Gastroesophageal sphincter (tissue), 4 donors: ENCODE results near the gene LOXHD1. TPM values are rescaled to one million over a fixed set of nuclear protein-coding genes. Genes with fewer than 3 reads are reported as not detected.

Experiments used
- ATAC-seq: fragments of 150-250 bp; one replicate; pipeline ENCODE4 v1.9.1; 2016; ENCODE audit warnings: mild to moderate bottlenecking, moderate library complexity
- H3K27ac ChIP-seq, 4 donors: fragments of 200-600 bp; sonication (generic) in 3 of 4; 1 replicate in 3 of 4; 2 replicates in 1 of 4; pipeline ENCODE4 v1.5.1; 2016 to 2019
- H3K27me3 ChIP-seq: fragments of 200-600 bp; sonication (generic); one replicate; pipeline ENCODE4 v1.5.1; 2019
- H3K36me3 ChIP-seq, 2 donors: fragments of 200-600 bp; sonication (generic); one replicate each; pipeline ENCODE4 v1.5.1; 2019; ENCODE audit warnings: control low read depth in 1 of 2
- H3K4me1 ChIP-seq, 3 donors: fragments of 200-600 bp; sonication (generic); 1 replicate in 2 of 3; 2 replicates in 1 of 3; pipeline ENCODE4 v1.5.1; 2016 to 2019; ENCODE audit warnings: control low read depth in 2 of 3
- H3K4me3 ChIP-seq, 2 donors: fragments of 200-600 bp; sonication (generic); one replicate each; pipeline ENCODE4 v1.5.1; 2019; ENCODE audit warnings: mild to moderate bottlenecking in 1 of 2, moderate library complexity in 1 of 2
- H3K9me3 ChIP-seq, 3 donors: fragments of 200-600 bp; sonication (generic); one replicate each; pipeline ENCODE4 v1.5.1; 2017 to 2019; ENCODE audit warnings: control low read depth in 2 of 3
- EP300 ChIP-seq: sonication (generic); formaldehyde crosslinking; IDR thresholded peaks from one replicate; pipeline ENCODE4 v1.6.1; 2017; ENCODE audit warnings: antibody characterized with exemption, mild to moderate bottlenecking
- POLR2A ChIP-seq, 2 donors: fragments of 450-650 bp; IDR thresholded peaks; one replicate each; pipeline ENCODE4 v1.6.1; 2017; ENCODE audit warnings: antibody characterized with exemption in 2 of 2, mild to moderate bottlenecking in 2 of 2, moderate library complexity in 1 of 2
- POLR2AphosphoS5 ChIP-seq: sonication (generic); formaldehyde crosslinking; IDR thresholded peaks from one replicate; pipeline ENCODE4 v1.6.1; 2017; ENCODE audit warnings: antibody characterized with exemption
- WGBS, 2 donors: methylation state at CpG; one replicate each; pipeline ENCODE4 v1.1.5; 2018; ENCODE audit warnings: low coverage in 1 of 2; 5-methylcytosine and 5-hydroxymethylcytosine counted together
- total RNA-seq, 4 donors: library from RNA; depleted of rRNA; stranded (reverse); fragments of >200 nt; gene quantifications; one replicate each; pipeline ENCODE4 v1.1.0, GENCODE V29; 2016
- TF ChIP-seq, protein P1 (sequence below), 4 experiments: fragments of 200-600 bp in 2 of 4; fragments of 450-650 bp in 2 of 4; sonication (generic) in 1 of 4; IDR thresholded peaks; one replicate each; pipeline ENCODE4 v1.5.1; 2017 to 2019; ENCODE audit warnings: antibody characterized with exemption in 4 of 4, mild to moderate bottlenecking in 2 of 4, moderate library complexity in 2 of 4

LOXHD1 gene
- total RNA-seq, 4 donors from 2014 or later = 0.15 to 0.27 TPM; not detected in 2

DNA sequence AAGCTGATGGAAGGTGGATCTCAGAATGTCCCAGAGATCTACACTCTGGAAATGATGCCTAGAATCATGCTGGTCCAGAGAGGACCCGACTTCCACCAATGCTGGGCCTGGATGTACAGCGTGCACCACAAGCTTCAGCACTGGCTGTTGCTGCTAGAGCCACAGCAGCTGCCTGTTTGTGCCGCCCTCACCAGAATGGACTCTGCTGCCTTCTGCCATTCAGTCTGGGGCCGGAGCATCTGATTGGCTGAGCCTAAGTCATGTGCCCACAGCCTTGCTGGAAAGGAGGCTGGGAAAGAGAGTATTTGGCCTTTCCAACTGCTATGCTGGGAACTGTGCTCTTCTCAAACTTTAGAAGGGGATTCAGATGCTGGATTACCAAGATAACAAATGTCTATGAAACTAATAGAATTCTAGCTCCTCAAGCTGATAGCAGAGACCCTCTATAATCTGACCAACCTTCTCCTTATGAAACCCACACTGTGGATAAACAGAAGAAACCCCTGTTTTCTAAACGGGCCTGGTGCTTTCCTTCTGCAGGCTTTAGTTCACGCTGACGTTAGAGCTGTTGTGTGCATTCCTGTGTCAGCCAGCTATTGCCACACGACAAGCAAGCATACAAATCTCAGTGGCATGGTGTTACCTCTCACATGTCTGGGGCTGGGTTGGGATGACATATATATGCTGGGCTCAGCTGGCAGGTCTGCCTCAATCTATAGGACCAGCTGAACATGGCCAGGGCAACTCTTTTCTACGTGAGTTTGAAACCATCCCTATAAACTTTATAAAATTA is 4.1 kb upstream of the LOXHD1 start:
- no peaks in the 10 kb centered on the region for H3K9me3 ChIP-seq
- no peak overlapping the region for H3K4me3 ChIP-seq
- WGBS, 2 donors = 60 to 90% methylated on average over 1 of the region's 9 CpGs
- TF ChIP-seq, protein P1, sequence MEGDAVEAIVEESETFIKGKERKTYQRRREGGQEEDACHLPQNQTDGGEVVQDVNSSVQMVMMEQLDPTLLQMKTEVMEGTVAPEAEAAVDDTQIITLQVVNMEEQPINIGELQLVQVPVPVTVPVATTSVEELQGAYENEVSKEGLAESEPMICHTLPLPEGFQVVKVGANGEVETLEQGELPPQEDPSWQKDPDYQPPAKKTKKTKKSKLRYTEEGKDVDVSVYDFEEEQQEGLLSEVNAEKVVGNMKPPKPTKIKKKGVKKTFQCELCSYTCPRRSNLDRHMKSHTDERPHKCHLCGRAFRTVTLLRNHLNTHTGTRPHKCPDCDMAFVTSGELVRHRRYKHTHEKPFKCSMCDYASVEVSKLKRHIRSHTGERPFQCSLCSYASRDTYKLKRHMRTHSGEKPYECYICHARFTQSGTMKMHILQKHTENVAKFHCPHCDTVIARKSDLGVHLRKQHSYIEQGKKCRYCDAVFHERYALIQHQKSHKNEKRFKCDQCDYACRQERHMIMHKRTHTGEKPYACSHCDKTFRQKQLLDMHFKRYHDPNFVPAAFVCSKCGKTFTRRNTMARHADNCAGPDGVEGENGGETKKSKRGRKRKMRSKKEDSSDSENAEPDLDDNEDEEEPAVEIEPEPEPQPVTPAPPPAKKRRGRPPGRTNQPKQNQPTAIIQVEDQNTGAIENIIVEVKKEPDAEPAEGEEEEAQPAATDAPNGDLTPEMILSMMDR (IDR thresholded peaks at IDR 0.05) = no peak
- TF ChIP-seq POLR2AphosphoS5 (no peak), POLR2A (IDR thresholded peaks at IDR 0.05) (no peak), EP300 (no peak)
- no peak for ATAC-seq
- H3K4me1 ChIP-seq = no peaks in the 10 kb centered on the region
- H3K27ac ChIP-seq = no peak overlapping the region
- peaks cover 8% of the 10 kb centered on the region for H3K27me3 ChIP-seq
- H3K36me3 ChIP-seq = no peaks in the 10 kb centered on the region

DNA sequence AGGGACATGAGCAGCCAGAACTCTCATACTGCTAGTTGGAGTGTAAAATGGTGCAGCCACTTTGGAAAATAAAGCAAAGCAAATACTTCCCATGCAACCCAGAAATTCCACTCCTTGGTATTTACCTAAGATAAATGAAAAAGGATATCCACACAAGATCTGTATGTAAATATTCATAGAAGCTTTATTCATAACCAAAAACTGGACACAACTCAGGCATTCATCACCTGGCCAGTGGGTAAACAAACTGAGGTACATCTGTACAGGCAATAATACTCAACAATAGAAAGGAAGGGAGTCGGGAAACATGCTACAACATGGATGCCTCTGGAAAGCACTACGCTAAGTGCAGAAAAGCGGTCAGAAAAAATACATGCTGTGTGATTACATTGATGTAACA is 2.5 kb upstream of the LOXHD1 start:
- TF ChIP-seq POLR2A (IDR thresholded peaks at IDR 0.05) = no peak
- no peak for TF ChIP-seq POLR2AphosphoS5
- TF ChIP-seq, protein P1 (IDR thresholded peaks at IDR 0.05) = no peak
- TF ChIP-seq EP300 = no peak
- no peak for ATAC-seq
- WGBS, 2 donors = 85 to 96% methylated on average over 3 of the region's 3 CpGs

DNA sequence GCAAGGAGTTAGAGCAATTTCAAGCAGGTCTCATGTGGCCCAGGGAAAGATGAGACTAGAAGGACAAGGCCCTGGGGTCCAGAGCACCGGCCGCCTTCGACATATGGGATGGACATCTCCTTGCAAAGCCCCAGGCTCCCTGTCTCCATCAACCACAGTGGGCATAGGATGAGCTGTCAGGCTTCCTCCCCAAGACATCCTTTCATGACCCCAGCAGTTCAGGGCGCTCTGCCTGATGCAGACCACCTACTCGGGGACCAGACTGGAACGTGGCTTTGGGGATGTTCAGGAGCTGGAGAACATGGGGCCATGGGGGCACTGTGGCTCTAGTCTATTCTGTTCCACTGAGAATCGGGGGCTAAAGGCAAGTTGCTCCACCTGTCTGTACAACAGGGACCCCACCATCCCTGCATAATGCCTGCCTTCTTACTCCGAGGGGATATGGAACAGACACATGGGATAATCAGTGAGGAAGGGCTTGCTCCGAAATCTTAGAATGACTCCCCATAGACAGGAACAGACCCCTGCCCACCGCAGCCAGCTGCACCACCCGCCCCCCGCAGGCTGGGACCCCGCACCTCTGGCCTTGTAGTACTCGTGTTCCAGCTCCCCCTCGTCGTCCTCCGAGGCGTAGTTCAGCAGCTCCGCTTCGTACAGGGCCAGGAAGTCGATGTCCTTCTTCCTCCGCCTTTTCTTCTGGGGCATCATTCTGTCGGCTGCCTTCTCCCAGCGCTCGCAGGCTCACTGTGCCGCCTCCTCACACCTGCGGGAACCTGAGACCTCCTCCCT is 500 bp downstream of the LOXHD1 start:
- Histone ChIP-seq H3K4me3 (no peak overlapping the region), H3K27me3 (peaks cover 8% of the 10 kb centered on the region), H3K36me3 (no peaks in the 10 kb centered on the region), H3K27ac (no peak overlapping the region), H3K4me1 (no peaks in the 10 kb centered on the region), H3K9me3 (no peaks in the 10 kb centered on the region)
- WGBS, 2 donors = 60 to 61% methylated on average over 2 to 13 of the region's 27 CpGs
- no peak for ATAC-seq
- no peak for TF ChIP-seq POLR2A (IDR thresholded peaks at IDR 0.05)
- TF ChIP-seq, protein P1 (IDR thresholded peaks at IDR 0.05) = no peak
- TF ChIP-seq EP300 = no peak
- TF ChIP-seq POLR2AphosphoS5 = no peak

More for the DNA sequence above, 2.5 kb upstream of the LOXHD1 start:
- H3K27me3 ChIP-seq = peaks cover 8% of the 10 kb centered on the region
- H3K4me1 ChIP-seq = no peaks in the 10 kb centered on the region
- no peaks in the 10 kb centered on the region for H3K36me3 ChIP-seq
- H3K9me3 ChIP-seq = no peaks in the 10 kb centered on the region
- H3K27ac ChIP-seq = no peak overlapping the region
- H3K4me3 ChIP-seq = no peak overlapping the region

DNA sequence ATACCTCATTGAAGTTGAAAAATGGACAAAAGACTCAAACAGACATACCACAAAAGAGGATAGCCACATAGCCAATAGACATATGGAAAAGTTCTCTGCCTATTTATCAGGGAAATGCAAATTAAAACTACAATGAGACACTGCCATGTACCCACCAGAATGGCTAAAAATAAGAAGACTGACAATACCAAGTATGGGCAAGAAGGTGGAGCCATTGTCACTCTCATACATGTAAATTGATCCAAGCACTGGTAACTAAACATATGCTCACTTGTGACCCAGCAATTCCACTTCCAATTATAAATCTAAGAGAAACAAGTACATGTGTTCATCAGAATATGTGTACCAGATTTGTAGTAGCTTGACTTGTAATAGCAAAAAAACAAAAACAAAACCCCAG is 4.6 kb downstream of the LOXHD1 start:
- TF ChIP-seq POLR2A (IDR thresholded peaks at IDR 0.05) = no peak
- TF ChIP-seq POLR2AphosphoS5 = no peak
- TF ChIP-seq, protein P1 (IDR thresholded peaks at IDR 0.05) = no peak
- TF ChIP-seq EP300 = no peak
- Histone ChIP-seq H3K4me3 (no peak overlapping the region), H3K4me1 (no peaks in the 10 kb centered on the region), H3K27ac (no peak overlapping the region), H3K9me3 (no peaks in the 10 kb centered on the region), H3K36me3 (no peaks in the 10 kb centered on the region), H3K27me3 (peaks cover 4% of the 10 kb centered on the region)
- no peak for ATAC-seq
